ENCODE data around the gene MCM3.

Gene MCM3

GRCh38 chr6:52255434-52255833, 29.1 kb downstream of the MCM3 start:
- DNase-seq (ENCODE audit: low read depth), result no peak
- no peak overlapping the region for H3K4me3 ChIP-seq (replicated peaks; ENCODE audit: low read depth, low read length)
- no peak for TF ChIP-seq CTCF (IDR thresholded peaks at IDR 0.05; ENCODE audit: low read length, missing control alignments)

GRCh38 chr6:52254731-52255378, 29.7 kb downstream of the MCM3 start:
- no peak for TF ChIP-seq CTCF (IDR thresholded peaks at IDR 0.05; ENCODE audit: low read length, missing control alignments)

GRCh38 chr6:52253494-52253893, 31.0 kb downstream of the MCM3 start:
- TF ChIP-seq CTCF (IDR thresholded peaks at IDR 0.05; ENCODE audit: low read length, missing control alignments), result no peak
- DNase-seq (ENCODE audit: low read depth), result peak; percentile 12
- no peak overlapping the region for H3K4me3 ChIP-seq (replicated peaks; ENCODE audit: low read depth, low read length)

More at GRCh38 chr6:52254731-52255378, 29.7 kb downstream of the MCM3 start:
- no peak overlapping the region for H3K4me3 ChIP-seq (replicated peaks; ENCODE audit: low read depth, low read length)
- DNase-seq (ENCODE audit: low read depth), result no peak

GRCh38 chr6:52251113-52251512, 33.4 kb downstream of the MCM3 start:
- DNase-seq (ENCODE audit: low read depth), result no peak
- no peak overlapping the region for H3K4me3 ChIP-seq (replicated peaks; ENCODE audit: low read depth, low read length)
- TF ChIP-seq CTCF (IDR thresholded peaks at IDR 0.05; ENCODE audit: low read length, missing control alignments), result no peak

GRCh38 chr6:52249078-52249477, 35.5 kb downstream of the MCM3 start:
- DNase-seq (ENCODE audit: low read depth), result no peak
- TF ChIP-seq CTCF (IDR thresholded peaks at IDR 0.05; ENCODE audit: low read length, missing control alignments), result no peak
- H3K4me3 ChIP-seq (replicated peaks; ENCODE audit: low read depth, low read length), result no peak overlapping the region

- no peak for DNase-seq (ENCODE audit: low read depth)
- no peak for TF ChIP-seq CTCF (IDR thresholded peaks at IDR 0.05; ENCODE audit: low read length, missing control alignments)
- H3K4me3 ChIP-seq (replicated peaks; ENCODE audit: low read depth, low read length), result no peak overlapping the region
Measured at GRCh38 chr6:52245425-52245824, 39.1 kb downstream of the MCM3 start.

- TF ChIP-seq CTCF (IDR thresholded peaks at IDR 0.05; ENCODE audit: low read length, missing control alignments), result no peak
- DNase-seq (ENCODE audit: low read depth), result no peak
- H3K4me3 ChIP-seq (replicated peaks; ENCODE audit: low read depth, low read length), result no peak within 1 kb of the TSS
Measured at GRCh38 chr6:52244400-52244799, 40.1 kb downstream of the MCM3 start, which contains the start of gene IL17F. IL17F (minus strand) TSS chr6:52244500; CDS start chr6:52244429, 71 bp downstream.

All from fibroblast of pulmonary artery (primary cell).